GM19372 (cell line): ENCODE measurements around the gene CATSPER4.

Source experiments
- ATAC-seq: cut with Tn5 transposase; IDR thresholded peaks from one replicate; pipeline ENCODE4 v1.9.1; 2021; ENCODE audit warnings: mild to moderate bottlenecking, low read depth, moderate library complexity; ENCODE audit not compliant: unreplicated experiment

The CATSPER4 gene

DNA sequence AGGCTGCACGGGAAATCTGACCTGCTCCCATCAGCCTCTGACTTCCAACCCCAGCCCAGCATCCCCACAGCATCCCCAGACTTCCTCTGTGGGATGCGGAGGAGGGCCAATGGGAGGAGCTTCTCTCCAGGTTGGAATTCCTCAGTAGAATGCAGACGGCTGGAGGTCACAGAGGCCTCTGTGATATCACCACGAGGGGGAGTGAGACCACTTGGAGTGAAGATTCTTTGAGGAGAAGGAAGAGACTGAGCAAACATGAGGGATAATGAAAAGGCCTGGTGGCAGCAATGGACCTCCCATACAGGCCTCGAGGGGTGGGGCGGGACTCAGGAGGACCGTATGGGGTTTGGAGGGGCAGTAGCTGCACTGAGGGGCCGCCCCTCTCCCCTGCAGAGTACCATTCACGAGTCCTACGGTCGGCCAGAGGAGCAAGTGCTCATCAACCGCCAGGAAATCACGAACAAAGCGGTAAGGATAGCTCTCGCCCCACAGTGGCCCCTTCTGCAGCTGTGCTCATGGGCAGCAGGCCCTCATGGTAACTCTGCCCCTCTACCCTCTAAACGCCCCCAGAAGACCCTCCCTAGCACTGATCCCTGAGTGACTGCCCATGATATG lies at the start of gene CATSPER4:
TSS of gene CATSPER4 (plus strand) at position 230 of the 615 bp plus-strand sequence. CDS start at position 256, 26 bp downstream.
- ATAC-seq, result no peak

DNA sequence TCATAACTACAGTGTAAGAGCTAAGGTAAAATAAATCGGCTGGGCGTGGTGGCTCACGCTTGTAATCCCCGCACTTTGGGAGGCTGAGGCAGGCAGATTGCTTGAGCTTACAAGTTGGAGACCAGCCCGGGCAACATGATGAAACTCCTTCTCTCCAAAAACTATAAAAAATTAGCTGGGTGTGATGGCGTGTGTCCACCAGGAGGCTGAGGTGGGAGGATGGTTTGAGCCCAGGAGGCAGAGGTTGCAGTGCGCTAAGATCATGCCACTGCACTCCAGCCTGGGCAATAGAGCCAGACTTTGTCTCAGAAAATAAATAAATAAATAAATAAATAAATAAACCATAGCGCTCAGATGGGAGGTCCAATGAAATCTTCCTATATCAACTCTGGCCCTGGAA lies 48.2 kb upstream of the CATSPER4 start:
- no peak for ATAC-seq

DNA sequence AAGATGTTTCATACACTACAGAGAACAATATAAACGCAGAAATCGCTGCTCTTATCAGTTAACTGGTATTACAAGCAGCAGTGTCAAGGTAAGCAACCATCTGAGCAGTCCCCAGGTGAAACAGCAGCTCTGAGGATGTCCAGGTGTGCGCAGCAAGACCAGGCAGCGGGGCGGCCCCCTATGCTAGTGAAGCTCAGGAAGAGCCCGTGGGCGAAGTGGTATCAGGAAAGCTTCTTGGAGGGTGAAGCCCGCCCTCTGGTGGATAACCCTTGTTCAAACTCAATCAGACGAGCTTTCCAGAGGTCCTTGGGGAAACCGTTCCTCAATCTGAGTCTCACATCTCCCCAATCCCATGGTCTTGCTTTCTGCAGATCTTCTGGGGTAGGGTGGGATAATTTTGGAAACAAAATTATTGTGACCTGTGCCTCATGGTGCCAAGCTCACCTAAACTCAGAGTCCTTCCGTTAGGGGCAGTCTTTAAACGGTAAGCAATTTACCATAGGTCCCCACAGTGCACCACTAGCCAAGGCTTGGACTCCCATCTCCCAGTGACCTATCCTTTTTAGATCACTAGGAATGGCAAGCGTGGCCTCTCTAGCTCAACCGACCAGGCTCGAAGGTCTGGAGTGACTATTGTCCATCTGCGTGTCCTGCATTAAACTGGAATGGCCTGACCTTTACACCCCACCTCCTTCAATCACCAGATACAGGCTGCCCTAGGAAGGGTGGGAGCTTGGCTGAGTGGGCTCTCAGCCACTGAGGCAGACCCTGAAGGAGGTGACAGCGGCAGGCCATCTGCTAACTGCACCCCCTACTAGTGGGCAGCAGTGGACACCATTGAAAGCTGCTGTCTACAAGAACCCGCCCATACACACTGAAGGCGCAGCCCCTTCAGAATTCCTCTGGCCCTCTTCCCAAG lies 45.1 kb upstream of the CATSPER4 start:
- no peak for ATAC-seq

DNA sequence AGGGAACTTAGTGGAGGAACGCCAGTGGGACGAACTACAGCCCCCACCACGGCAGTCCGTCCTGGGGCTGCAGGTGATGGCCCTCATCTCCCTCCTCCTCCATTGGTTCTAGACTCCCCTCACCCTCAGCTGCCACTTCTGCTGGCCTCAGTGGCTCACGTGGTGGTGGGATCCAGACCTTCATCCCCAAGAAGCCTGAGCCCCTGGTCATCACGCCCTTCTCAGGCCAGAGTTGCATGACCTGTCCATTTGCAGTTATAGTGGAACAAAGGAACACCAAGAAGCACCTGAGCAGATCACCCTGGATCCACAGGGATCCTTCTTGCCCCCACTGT lies 44.5 kb upstream of the CATSPER4 start:
- ATAC-seq, result no peak

DNA sequence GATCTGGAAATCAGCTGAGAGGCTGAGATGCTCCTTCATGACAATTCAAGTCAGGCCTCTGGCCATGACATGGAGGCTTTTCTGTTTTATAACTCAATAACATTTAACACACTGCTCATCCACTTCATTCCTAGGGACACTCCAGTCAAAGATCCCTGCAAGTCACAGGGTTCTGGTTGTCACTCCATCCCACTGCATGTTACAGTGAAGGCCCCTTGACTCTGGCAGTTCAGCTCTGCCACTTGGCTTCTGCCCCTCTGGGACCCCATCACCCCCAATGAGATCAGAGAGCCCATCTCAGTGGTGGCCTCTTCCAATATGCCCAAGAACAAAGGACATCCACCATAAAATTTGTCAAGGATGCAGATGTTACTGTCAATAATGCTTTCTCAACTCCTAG lies 41.5 kb upstream of the CATSPER4 start:
- no peak for ATAC-seq

DNA sequence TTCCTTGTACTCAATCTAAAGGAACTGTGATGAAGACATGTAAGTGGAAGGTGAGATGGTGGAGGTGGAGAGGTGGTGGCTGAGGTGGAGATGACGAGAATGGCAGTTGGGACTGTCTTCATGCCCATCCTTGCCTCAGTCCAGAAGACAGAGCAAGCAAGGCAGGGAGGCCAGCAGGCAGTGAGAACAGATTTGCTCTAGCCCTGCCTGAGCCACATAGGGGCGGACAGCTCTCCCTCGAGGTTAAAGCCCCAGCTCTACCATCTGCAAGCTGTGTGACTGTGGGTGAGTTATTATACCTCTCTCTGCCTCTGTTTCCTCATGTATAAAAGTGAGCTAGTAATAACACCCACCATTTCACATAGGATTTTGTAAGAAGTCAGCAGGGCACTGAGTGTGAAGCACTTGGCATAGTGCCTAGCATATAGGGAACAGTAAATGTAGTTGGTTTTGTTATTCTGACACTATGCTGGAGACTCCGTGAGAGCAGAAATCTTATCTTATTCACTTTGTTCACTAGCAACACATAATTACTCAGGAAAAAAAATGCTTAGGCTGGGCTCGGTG lies 36.4 kb upstream of the CATSPER4 start:
- no peak for ATAC-seq

DNA sequence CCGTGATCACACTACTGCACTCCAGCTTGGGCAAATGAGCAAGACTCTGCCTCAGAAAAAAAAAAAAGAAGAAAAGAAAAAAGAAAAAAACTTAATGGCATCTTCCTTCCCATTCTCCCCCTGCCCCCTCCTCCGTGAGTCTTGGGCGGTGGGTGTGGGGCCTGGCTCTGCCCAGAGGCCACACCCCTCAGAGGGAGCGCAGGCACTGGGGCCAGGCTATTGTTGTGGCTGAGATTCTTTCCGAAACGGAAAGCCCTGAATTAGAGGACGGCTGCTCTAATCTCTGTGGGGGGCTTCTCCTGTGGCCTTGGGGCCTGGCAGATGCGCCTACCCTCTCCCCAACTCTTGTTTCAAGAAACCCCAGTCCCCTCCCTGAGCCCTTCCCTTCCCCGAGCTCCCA lies 35.7 kb upstream of the CATSPER4 start:
- no peak for ATAC-seq

DNA sequence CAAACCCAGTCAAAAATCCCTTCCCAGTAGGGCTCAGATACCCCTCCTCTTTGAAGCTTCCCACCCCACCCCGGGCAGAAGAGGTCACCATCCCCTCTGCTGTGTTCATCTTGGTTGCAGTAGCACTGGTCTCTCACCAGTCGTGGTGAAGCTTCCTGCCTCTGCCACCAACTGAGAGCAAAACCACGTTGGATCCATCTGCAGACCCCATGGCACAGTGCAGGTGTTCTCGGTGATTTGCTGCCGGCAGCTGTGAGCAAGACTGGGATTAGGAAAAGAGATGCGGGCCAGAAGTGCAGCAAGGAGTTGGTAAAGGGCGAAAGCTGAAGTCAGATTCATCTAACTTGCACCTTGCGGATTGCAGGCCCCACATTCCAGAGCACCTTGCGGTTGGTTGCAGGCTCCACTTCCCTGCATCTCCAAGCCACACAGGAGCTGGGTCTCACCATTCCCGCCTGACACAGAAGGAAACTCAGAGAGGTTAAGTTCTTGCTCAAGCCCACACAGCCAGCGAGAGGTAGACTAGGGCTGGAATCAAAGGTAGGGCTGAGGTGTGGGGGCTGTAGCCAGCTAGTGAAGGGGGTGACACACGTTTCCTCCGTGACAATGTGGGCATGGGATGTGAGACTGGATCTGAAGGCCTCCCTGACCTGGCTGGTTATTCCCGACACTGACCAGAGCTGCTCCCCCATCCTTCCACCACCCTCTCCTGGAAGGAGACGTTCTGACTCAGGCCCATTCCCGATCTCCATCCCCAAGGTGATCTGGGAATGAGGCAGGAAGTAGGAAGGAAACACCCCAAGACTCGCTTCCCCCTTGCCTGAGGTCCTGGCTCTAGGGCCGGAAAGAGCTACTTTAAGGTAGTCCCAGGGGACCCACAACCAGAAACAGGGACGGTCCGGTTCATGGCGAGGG lies 34.8 kb upstream of the CATSPER4 start:
- ATAC-seq, result no peak

DNA sequence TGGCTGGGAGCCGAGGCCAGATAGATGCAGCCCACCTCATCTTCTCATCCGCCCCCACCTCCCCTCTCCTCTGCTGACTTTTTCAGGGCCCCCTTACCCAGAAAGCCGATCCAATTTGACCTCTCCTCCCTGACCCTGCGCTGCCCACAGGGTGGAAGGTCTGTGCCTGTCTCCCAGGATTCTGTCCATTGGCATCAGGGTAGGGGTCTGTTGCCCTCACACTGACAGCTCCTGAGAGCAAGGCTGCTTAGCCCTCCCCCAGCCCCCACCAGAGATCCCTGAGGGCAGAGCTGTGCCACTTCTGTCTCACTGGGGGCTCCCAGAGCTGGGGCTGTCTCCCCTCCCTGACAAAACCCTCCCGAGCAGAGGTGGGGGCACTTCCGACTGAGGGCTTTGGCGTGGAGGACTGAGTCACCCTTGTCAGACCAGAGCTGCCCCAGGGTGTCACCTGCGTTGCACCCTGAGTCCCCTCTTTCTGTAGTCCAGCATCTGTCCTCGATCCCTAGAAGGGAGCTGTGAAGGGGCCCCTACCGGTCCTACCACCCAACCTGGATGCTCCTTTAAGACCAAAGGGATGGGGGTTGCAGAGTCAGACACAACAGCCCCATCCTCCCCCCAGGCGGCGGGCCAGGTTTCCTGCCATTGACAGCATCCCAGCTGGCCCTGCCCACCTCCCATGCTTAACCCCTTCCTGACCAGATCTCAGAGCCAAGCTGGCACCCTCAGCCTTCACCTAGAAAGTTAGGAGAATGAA lies 33.9 kb upstream of the CATSPER4 start:
- ATAC-seq, result no peak

DNA sequence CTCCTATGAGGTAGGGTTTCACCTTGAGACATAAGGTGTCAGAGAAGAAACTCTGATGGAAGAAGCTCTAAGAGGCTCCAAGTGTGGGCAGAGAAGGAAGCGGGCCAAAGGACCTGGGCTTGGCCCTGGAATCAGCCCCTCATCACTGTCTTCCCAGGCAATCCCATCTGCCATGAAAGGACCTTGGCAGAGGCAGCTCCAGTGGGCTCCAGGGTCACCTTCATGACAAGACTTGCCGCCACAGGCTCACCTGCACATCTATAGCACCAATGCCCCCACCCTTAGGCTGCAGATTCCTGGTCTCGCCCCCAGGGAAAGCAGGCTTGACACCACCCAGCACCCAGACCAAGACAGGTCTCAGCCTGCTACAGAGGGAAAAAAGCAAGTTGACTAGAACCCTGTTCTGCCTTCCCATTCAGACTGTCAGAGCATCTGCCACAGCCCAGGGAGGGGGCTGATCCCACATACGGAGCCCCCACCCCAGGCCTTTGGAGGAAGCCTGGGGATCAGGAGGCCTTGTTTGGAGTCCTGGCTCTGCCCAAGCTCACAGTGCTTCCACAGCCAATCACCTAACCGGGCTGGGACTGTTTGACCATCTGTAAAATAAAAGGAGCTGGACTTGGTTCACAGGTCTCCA lies 32.0 kb upstream of the CATSPER4 start:
- ATAC-seq, result no peak

DNA sequence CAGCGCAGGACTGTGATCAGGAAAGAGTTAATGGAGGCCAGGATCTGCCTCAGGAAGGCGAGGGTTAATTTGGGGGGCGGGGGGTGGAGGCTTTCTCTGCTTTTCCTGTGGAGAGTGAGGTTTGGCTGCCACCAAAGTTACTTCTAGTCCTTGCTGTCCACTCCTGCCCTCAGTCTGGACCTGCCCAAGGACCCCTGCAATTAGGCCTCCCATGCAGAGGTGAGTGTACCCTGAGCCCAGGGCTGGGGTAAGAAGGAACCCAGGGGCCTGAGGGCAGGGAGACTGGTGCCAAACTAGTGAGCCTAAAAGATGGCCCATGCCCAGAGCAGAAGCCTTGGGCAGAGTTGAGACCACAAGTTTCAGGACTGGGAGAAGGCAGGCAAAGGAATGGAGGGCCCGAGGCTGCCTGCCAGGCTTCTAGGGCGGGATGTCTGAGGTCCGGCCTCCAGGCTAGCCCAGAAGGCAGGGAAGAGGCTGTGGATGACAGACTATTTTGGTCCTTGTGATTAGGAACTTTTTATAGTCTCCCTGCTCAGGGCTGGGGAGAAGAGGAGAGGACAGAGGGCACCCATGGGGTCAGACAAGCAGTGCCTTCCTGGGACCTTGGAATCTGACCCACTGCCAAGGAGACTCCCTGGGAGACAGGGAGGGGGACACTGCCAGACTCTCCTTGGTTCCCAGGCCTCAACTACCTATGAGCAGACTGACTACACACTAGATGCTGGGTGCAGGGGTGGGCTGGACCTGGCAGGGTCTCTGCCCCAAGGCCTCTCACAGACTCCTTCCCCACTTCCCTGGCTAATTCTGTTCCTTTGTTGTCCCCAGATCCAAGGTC lies 31.3 kb upstream of the CATSPER4 start, which contains the start of gene FAM110D:
TSS of gene FAM110D (plus strand) at position 172 of the 835 bp plus-strand sequence. CDS start 2,213 bp downstream, outside the sequence.
- no peak for ATAC-seq

DNA sequence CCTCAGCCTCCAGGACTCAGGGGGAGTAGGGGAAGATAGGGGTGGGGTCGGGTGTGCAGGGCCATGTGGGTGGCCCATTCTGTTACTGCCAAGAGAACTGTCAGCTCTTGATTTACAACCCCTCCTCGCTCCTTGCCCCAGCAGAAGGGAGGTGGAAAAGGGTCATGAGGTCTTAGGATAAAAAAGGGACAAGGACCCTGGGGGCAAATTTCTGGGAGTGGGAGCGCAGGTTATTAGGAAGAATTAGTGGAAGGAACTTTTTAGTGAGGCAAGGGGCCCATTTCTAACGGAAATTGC lies 30.7 kb upstream of the CATSPER4 start:
- no peak for ATAC-seq

DNA sequence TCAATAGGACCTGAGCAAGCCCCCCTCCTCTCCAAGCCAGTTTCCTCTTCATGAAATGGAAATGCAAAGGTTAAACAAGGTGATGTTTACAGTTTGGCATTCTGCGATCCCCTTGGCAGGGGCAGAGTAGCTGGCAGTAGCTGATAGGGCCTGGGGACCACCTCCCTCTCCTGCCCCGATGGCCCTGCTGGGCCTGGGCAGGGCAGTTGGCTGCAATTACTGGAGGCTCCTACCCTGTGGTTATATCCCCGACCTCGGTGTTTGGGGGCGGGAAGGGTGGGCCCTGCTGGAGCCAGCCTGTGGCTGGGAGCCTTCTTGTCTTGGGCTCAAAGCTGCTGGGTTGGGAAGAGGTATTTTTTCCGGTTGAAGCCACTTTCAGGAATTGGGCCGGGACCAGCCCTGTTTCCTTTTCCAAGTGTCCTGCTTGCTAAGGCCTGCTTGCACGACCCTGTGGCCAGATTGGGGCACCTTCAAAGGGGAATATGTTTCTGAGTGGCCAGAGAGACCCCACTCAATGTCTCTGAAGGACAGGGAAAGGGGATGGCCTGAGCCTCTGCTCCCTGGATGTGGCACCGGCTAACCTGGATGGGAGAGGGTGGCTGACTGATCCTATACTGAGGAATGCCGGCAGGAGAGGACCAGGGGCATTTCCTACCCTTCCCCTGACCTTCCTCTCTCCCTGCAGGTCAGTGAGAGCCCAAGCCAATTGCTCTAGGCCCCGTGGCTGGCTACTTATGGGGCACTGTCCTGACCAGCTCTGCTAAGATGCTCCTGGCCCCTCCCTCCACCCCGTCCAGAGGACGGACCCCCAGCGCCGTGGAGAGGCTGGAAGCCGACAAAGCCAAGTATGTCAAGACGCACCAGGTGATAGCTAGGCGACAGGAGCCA lies 29.6 kb upstream of the CATSPER4 start:
- no peak for ATAC-seq

DNA sequence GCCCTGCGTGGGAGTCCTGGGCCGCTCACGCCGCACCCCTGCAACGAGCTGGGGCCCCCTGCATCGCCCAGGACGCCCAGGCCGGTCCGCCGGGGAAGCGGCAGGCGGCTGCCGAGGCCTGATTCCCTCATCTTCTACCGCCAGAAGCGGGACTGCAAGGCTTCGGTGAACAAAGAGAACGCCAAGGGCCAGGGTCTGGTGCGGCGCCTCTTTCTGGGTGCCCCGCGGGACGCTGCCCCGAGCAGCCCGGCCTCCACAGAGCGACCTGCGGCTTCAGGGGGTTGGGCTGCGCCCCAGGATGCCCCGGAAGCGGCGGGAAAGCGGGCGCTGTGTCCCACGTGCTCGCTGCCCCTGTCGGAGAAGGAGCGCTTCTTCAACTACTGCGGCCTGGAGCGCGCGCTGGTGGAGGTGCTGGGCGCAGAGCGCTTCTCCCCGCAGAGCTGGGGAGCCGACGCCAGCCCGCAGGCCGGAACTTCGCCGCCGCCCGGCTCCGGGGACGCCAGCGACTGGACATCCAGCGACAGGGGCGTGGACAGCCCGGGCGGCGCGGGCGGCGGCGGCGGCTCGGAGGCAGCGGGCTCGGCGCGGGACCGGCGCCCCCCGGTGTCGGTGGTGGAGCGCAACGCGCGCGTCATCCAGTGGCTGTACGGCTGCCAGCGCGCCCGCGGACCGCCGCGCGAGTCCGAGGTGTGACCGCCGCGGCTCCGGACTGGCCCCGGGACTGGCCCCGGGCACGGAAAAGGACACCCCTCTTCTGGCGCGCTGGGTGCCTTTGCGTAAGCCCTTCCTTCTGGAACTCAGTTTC lies 28.8 kb upstream of the CATSPER4 start:
- ATAC-seq, result no peak

DNA sequence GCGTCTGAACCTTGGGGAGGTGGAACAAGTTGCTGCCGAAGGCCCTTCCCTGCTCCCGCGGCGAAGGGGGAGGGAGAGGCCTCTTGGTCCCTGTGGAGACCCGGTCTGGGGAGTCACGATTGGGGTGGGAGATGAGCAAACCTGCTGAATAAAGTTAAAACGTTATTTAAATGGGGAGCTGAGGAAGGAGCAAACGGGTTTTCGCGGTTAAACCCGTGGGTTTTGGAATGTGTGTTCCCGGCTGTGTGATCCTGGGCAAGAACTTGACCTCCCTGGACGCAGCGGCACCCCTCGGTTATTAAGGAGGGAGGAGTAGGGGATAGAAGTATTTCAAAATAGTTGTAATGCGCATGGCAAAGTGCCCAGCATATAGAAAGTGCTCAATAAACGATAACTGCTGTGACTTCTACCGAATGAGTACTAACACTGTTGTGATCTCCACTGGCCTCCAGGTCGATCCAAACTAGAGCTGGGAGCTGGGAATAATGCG lies 28.1 kb upstream of the CATSPER4 start:
- no peak for ATAC-seq

DNA sequence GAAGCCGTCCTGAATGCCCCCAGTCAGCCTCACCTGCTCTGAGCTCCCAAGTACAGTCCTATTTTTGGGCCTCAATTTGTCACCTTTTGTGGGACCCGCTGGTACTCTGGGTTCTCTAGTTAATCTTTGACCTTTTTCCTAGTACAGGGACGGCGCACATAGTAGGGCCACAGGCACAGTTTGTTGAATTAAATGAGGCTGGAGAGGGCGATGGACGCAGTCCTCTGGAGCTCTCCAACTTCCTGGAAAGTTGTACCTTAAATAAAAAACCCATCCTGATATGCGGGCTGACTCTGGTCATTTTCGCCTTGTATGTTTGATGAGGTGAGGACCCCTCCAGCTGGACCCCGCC lies 26.7 kb upstream of the CATSPER4 start:
- no peak for ATAC-seq
